K562 (cell line): ENCODE data around the gene METTL25B. TPM values are rescaled to one million over a fixed set of nuclear protein-coding genes. Genes with fewer than 3 reads are reported as not detected.
A peak's percentile ranks its signal among the peaks of the same experiment; 100 is the strongest.

Experiments
- BACH1 ChIP-seq: fragments of 200-800 bp; sonication (Bioruptor generic); IDR thresholded peaks from 2 replicates; pipeline ENCODE4 v1.6.1; 2016; ENCODE audit warnings: missing genetic modification characterization, missing compliant biosample characterization
- CBX8 ChIP-seq: fragments of 200-600 bp; sonication (generic); IDR thresholded peaks from 2 replicates; pipeline ENCODE4 v1.6.1; 2012; ENCODE audit warnings: borderline replicate concordance, mixed run types, low read depth, mild to moderate bottlenecking, moderate library complexity, mixed read lengths, low read length, control low read depth, inconsistent platforms; ENCODE audit not compliant: poor library complexity, severe bottlenecking; ENCODE audit errors: extremely low read depth
- ETS2 ChIP-seq: IDR thresholded peaks from 2 replicates; pipeline ENCODE4 v1.6.1; 2016; ENCODE audit warnings: borderline replicate concordance, missing genetic modification characterization, mild to moderate bottlenecking, moderate library complexity, missing compliant biosample characterization; ENCODE audit not compliant: poor library complexity, severe bottlenecking
- FOXJ2 ChIP-seq: fragments of 200-800 bp; sonication (Bioruptor generic); IDR thresholded peaks from 2 replicates; pipeline ENCODE4 v1.6.1; 2016; ENCODE audit warnings: missing genetic modification characterization, missing compliant biosample characterization
- FUS ChIP-seq: fragments of 200-400 bp; formaldehyde crosslinking; optimal IDR thresholded peaks from 2 replicates; pipeline ENCODE3; 2017; ENCODE audit warnings: low read depth, low read length
- MAZ ChIP-seq, 2 experiments: fragments of 450-650 bp in 1 of 2; sonication (generic) in 1 of 2; formaldehyde crosslinking; IDR thresholded peaks in 1 of 2; conservative IDR thresholded peaks in 1 of 2; 2 replicates each; pipeline versions ENCODE4 v1.4.0 to v1.5.0; 2020; ENCODE audit warnings: mild to moderate bottlenecking in 1 of 2, missing genetic modification reagents in 1 of 2
- MEIS2 ChIP-seq: fragments of 450-650 bp; IDR thresholded peaks from 2 replicates; pipeline ENCODE4 v1.6.1; 2014; ENCODE audit warnings: mild to moderate bottlenecking; ENCODE audit not compliant: partially characterized antibody
- NKRF ChIP-seq: fragments of 450-650 bp; IDR thresholded peaks from 2 replicates; pipeline ENCODE4 v1.6.1; 2016; ENCODE audit warnings: borderline replicate concordance
- PCBP1 ChIP-seq: fragments of 200-400 bp; formaldehyde crosslinking; IDR thresholded peaks from 2 replicates; pipeline ENCODE4 v1.6.1; 2018; ENCODE audit warnings: mild to moderate bottlenecking, low read depth, low read length; ENCODE audit not compliant: poor library complexity, severe bottlenecking
- SMARCA4 ChIP-seq: fragments of 450-650 bp; IDR thresholded peaks from 2 replicates; pipeline ENCODE4 v1.6.1; 2016
- SRSF3 ChIP-seq: fragments of 200-400 bp; formaldehyde crosslinking; IDR thresholded peaks from 2 replicates; pipeline ENCODE4 v1.6.1; 2016; ENCODE audit warnings: mild to moderate bottlenecking, low read length, moderate library complexity; ENCODE audit not compliant: insufficient read depth
- STAT5B ChIP-seq: fragments of 250-450 bp; sonication (Bioruptor Pico); IDR thresholded peaks from 2 replicates; pipeline ENCODE4 v1.8.0; 2021; ENCODE audit warnings: mild to moderate bottlenecking, inconsistent platforms
- TRIM28 ChIP-seq: fragments of 450-650 bp; IDR thresholded peaks from 2 replicates; pipeline ENCODE4 v1.6.1; 2017
- ZBTB7A ChIP-seq: IDR thresholded peaks from 2 replicates; pipeline ENCODE4 v1.6.1; 2011; ENCODE audit warnings: low read depth, mild to moderate bottlenecking, low read length, moderate library complexity, borderline replicate concordance; ENCODE audit not compliant: control insufficient read depth
- ZKSCAN3 ChIP-seq: fragments of 250-450 bp; sonication (Bioruptor Pico); IDR thresholded peaks from 2 replicates; pipeline ENCODE4 v1.4.0; 2020
- ZNF274 ChIP-seq: IDR thresholded peaks from 2 replicates; pipeline ENCODE4 v1.6.1; 2011; ENCODE audit warnings: low read depth, mild to moderate bottlenecking, low read length, moderate library complexity, borderline replicate concordance
- polyA plus RNA-seq, 8 experiments: library from polyadenylated mRNA; depleted of rRNA in 4 of 8; stranded (reverse) in 5 of 8; unstranded in 3 of 8; fragments of >200 nt; fragmentation: Nextera tagmentation in 2 of 8; fragmentation: Illumina TruSeq in 1 of 8; extraction: Ambion mirVana in 2 of 8; extraction: Trizol in 1 of 8; gene quantifications; 2 replicates each; pipeline versions ENCODE4 v1.2.1 to v1.2.3, GENCODE V29; 2011 to 2014; ENCODE audit warnings: inconsistent platforms in 1 of 8, missing spikeins in 1 of 8
- total RNA-seq, 7 experiments: library from RNA; depleted of rRNA in 6 of 7; stranded (reverse); fragments of >200 nt in 6 of 7; fragmentation: Illumina TruSeq in 2 of 7; extraction: Trizol in 2 of 7; gene quantifications; 2 replicates each; pipeline versions ENCODE4 v1.2.1 to v1.2.3, GENCODE V29; 2011 to 2021; ENCODE audit warnings: low replicate concordance in 1 of 7
- TF ChIP-seq, protein P1 (sequence below): fragments of 450-650 bp; IDR thresholded peaks from 2 replicates; pipeline ENCODE4 v1.6.1; 2018; ENCODE audit warnings: mild to moderate bottlenecking, low read depth; ENCODE audit not compliant: partially characterized antibody
- TF ChIP-seq, protein P2 (sequence below): sonication (generic); formaldehyde crosslinking; IDR thresholded peaks from 2 replicates; pipeline ENCODE4 v1.8.0; 2023; ENCODE audit warnings: mild to moderate bottlenecking, missing genetic modification reagents

Gene METTL25B
- total and polyA plus RNA-seq, 9 of the 15 experiments (the other 6 are each of a cell fraction or from before 2014, with no cell fraction given), result 7.7 to 48.3 (median 33.1) TPM

GRCh38 chr1:156692925-156693847, 35.1 kb upstream of the METTL25B start (continued):
- TF ChIP-seq NKRF, result 0 out of 2 replicates have a peak, but pooled peaks have one; percentile 46
- TF ChIP-seq MEIS2, result no peak
- TF ChIP-seq SRSF3, result no peak
- TF ChIP-seq ZBTB7A, result peak; percentile 92
- TF ChIP-seq BACH1, result no peak
- no peak for TF ChIP-seq FUS
- TF ChIP-seq, protein P1, sequence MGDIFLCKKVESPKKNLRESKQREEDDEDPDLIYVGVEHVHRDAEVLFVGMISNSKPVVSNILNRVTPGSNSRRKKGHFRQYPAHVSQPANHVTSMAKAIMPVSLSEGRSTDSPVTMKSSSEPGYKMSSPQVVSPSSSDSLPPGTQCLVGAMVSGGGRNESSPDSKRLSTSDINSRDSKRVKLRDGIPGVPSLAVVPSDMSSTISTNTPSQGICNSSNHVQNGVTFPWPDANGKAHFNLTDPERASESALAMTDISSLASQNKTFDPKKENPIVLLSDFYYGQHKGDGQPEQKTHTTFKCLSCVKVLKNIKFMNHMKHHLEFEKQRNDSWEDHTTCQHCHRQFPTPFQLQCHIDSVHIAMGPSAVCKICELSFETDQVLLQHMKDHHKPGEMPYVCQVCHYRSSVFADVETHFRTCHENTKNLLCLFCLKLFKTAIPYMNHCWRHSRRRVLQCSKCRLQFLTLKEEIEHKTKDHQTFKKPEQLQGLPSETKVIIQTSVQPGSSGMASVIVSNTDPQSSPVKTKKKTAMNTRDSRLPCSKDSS, result no peak
- no peak for TF ChIP-seq TRIM28
- no peak for TF ChIP-seq ZKSCAN3 (CRISPR knock-in tag)
- no peak for TF ChIP-seq CBX8
- TF ChIP-seq FOXJ2 (tag), result no peak
- TF ChIP-seq ZNF274, result no peak
- peak; percentile 82 for TF ChIP-seq SMARCA4
- TF ChIP-seq PCBP1, result no peak
- no peak for TF ChIP-seq ETS2 (tag)
- TF ChIP-seq STAT5B, result no peak
- TF ChIP-seq, protein P2, sequence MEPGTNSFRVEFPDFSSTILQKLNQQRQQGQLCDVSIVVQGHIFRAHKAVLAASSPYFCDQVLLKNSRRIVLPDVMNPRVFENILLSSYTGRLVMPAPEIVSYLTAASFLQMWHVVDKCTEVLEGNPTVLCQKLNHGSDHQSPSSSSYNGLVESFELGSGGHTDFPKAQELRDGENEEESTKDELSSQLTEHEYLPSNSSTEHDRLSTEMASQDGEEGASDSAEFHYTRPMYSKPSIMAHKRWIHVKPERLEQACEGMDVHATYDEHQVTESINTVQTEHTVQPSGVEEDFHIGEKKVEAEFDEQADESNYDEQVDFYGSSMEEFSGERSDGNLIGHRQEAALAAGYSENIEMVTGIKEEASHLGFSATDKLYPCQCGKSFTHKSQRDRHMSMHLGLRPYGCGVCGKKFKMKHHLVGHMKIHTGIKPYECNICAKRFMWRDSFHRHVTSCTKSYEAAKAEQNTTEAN, result no peak
- TF ChIP-seq MAZ (CRISPR knock-in tag; conservative IDR thresholded peaks at IDR 0.05 in 1 of 2, IDR thresholded peaks at IDR 0.05 in 1 of 2), result peak in 1 of 2 experiments; percentile 37; a peak in 1 of 4 replicates
